ENCODE results near the gene PAF1.

GRCh38 chr19:39415111-39416046 lies 24.5 kb upstream of the PAF1 start:
- no peak for TF ChIP-seq CTCF (conservative IDR thresholded peaks at IDR 0.05)
- no peak for TF ChIP-seq ZFX (IDR thresholded peaks at IDR 0.05)

Measured in C4-2B (cell line).